Osteoblast (primary cell): Measurements from ENCODE around the gene SEL1L2. TPM values are rescaled to one million over a fixed set of nuclear protein-coding genes. Genes with fewer than 3 reads are reported as not detected.

Experiments used
- DNase-seq: peaks from one replicate; pipeline ENCODE4 v3.0.0; 2011; ENCODE audit warnings: low spot score, mixed read lengths; ENCODE audit not compliant: insufficient read length; ENCODE audit errors: missing footprints
- H2AFZ ChIP-seq: 2 replicates; pipeline ENCODE4 v1.6.0; 2011; ENCODE audit warnings: mild to moderate bottlenecking, low read length
- H3K27ac ChIP-seq: 2 replicates; pipeline ENCODE4 v1.5.1; 2011; ENCODE audit warnings: mild to moderate bottlenecking, low read depth, low read length, moderate library complexity
- H3K27me3 ChIP-seq: 2 replicates; pipeline ENCODE4 v1.6.0; 2012; ENCODE audit warnings: mild to moderate bottlenecking, control low read depth, inconsistent platforms, low read length, moderate library complexity; ENCODE audit not compliant: insufficient read depth
- H3K36me3 ChIP-seq: 2 replicates; pipeline ENCODE4 v1.5.1; 2011; ENCODE audit warnings: mild to moderate bottlenecking, low read length, control low read depth, moderate library complexity; ENCODE audit not compliant: insufficient read depth
- H3K4me1 ChIP-seq: 2 replicates; pipeline ENCODE4 v1.5.1; 2011; ENCODE audit warnings: mild to moderate bottlenecking, low read length, control low read depth, moderate library complexity; ENCODE audit not compliant: insufficient read depth
- H3K4me2 ChIP-seq: 2 replicates; pipeline ENCODE4 v1.6.0; 2011; ENCODE audit warnings: mild to moderate bottlenecking, low read length; ENCODE audit not compliant: insufficient read depth
- H3K4me3 ChIP-seq: fragments of 200-600 bp; sonication (generic); 3 replicates; pipeline ENCODE4 v1.5.1; 2012; ENCODE audit warnings: mild to moderate bottlenecking, low read length, inconsistent platforms; ENCODE audit not compliant: insufficient read depth
- H3K79me2 ChIP-seq: 2 replicates; pipeline ENCODE4 v1.6.0; 2012; ENCODE audit warnings: mild to moderate bottlenecking, low read length, control low read depth, inconsistent platforms; ENCODE audit not compliant: insufficient read depth
- H3K9me3 ChIP-seq: 2 replicates; pipeline ENCODE4 v1.5.1; 2011; ENCODE audit warnings: low read depth, low read length, control low read depth
- H4K20me1 ChIP-seq: 2 replicates; pipeline ENCODE4 v1.6.0; 2012; ENCODE audit warnings: mild to moderate bottlenecking, low read length, control low read depth; ENCODE audit not compliant: insufficient read depth
- CTCF ChIP-seq: IDR thresholded peaks from 2 replicates; pipeline ENCODE4 v1.5.1; 2011; ENCODE audit warnings: mild to moderate bottlenecking, low read depth, low read length, moderate library complexity; ENCODE audit errors: extremely low read depth
- total RNA-seq: library from RNA; depleted of rRNA; stranded (reverse); fragments of >200 nt; gene quantifications from 2 replicates; pipeline ENCODE4 v1.2.3, GENCODE V29; 2012

The SEL1L2 gene
- total RNA-seq, 1 donor: not detected

GRCh38 chr20:13900496-13900895, 89.9 kb downstream of the SEL1L2 start:
- Histone ChIP-seq H3K27me3 (no peaks in the 10 kb centered on the region), H3K27ac (no peak overlapping the region), H3K4me2 (no peak overlapping the region), H3K4me1 (no peaks in the 10 kb centered on the region), H3K4me3 (no peak overlapping the region), H3K36me3 (no peaks in the 10 kb centered on the region), H3K79me2 (no peaks in the 10 kb centered on the region), H3K9me3 (no peaks in the 10 kb centered on the region), H4K20me1 (no peaks in the 10 kb centered on the region), H2AFZ (no peak overlapping the region)
- TF ChIP-seq CTCF: no peak
- DNase-seq: no peak

- Histone ChIP-seq H3K27me3 (no peaks in the 10 kb centered on the region), H3K27ac (no peak overlapping the region), H3K4me1 (no peaks in the 10 kb centered on the region), H4K20me1 (no peaks in the 10 kb centered on the region), H2AFZ (no peak overlapping the region), H3K79me2 (no peaks in the 10 kb centered on the region), H3K36me3 (no peaks in the 10 kb centered on the region), H3K4me3 (no peak overlapping the region), H3K4me2 (no peak overlapping the region), H3K9me3 (no peaks in the 10 kb centered on the region)
- DNase-seq: no peak
- TF ChIP-seq CTCF: no peak
These were observed 92.3 kb downstream of the SEL1L2 start for GRCh38 chr20:13898012-13898612.

GRCh38 chr20:13891575-13891974, 98.8 kb downstream of the SEL1L2 start:
- H3K36me3 ChIP-seq: no peaks in the 10 kb centered on the region

GRCh38 chr20:13884803-13885202, 105.6 kb downstream of the SEL1L2 start:
- Histone ChIP-seq H3K4me3 (no peak overlapping the region), H3K36me3 (no peaks in the 10 kb centered on the region), H3K79me2 (no peaks in the 10 kb centered on the region), H3K27me3 (no peaks in the 10 kb centered on the region), H3K4me2 (no peak overlapping the region), H3K4me1 (no peaks in the 10 kb centered on the region), H4K20me1 (no peaks in the 10 kb centered on the region), H2AFZ (no peak overlapping the region), H3K9me3 (no peaks in the 10 kb centered on the region), H3K27ac (no peak overlapping the region)
- DNase-seq: no peak
- no peak for TF ChIP-seq CTCF

More at GRCh38 chr20:13891575-13891974, 98.8 kb downstream of the SEL1L2 start:
- H3K4me2 ChIP-seq: no peak overlapping the region
- no peak overlapping the region for H3K4me3 ChIP-seq
- H2AFZ ChIP-seq: no peak overlapping the region
- H3K9me3 ChIP-seq: no peaks in the 10 kb centered on the region
- DNase-seq: no peak
- H4K20me1 ChIP-seq: no peaks in the 10 kb centered on the region
- H3K27me3 ChIP-seq: no peaks in the 10 kb centered on the region
- no peak overlapping the region for H3K27ac ChIP-seq
- no peaks in the 10 kb centered on the region for H3K79me2 ChIP-seq
- TF ChIP-seq CTCF: no peak
- H3K4me1 ChIP-seq: no peaks in the 10 kb centered on the region
